GM12891 (cell line): ENCODE data around the gene GPR55.
A peak's percentile ranks its signal among the peaks of the same experiment; 100 is the strongest.

Experiments used
- DNase-seq: peaks from one replicate; pipeline ENCODE4 v3.0.0; 2011; ENCODE audit warnings: low spot score; ENCODE audit not compliant: insufficient read length
- FAIRE-seq: peaks from 2 replicates; lab custom pipeline; 2011; peaks lifted over from hg19 to GRCh38; lab: Jason Lieb, UNC
- PAX5 ChIP-seq: IDR thresholded peaks from 2 replicates; pipeline ENCODE4 v1.6.1; 2011; ENCODE audit warnings: low read length, moderate library complexity, mild to moderate bottlenecking; ENCODE audit not compliant: insufficient read depth, severe bottlenecking
- POLR2A ChIP-seq: IDR thresholded peaks from 2 replicates; pipeline ENCODE4 v1.6.1; 2011; ENCODE audit warnings: low read depth, low read length, control low read depth
- POLR2AphosphoS5 ChIP-seq: IDR thresholded peaks from 2 replicates; pipeline ENCODE4 v1.6.1; 2011; ENCODE audit warnings: low read depth, low read length, control low read depth
- POU2F2 ChIP-seq: IDR thresholded peaks from 2 replicates; pipeline ENCODE4 v1.6.1; 2011; ENCODE audit warnings: low read depth, mild to moderate bottlenecking, control low read depth, low read length, moderate library complexity
- SPI1 ChIP-seq: IDR thresholded peaks from 2 replicates; pipeline ENCODE4 v1.6.1; 2011; ENCODE audit warnings: low read depth, low read length, control low read depth
- TAF1 ChIP-seq: IDR thresholded peaks from 2 replicates; pipeline ENCODE4 v1.6.1; 2011; ENCODE audit warnings: low read depth, low read length, control low read depth

Gene GPR55

DNA sequence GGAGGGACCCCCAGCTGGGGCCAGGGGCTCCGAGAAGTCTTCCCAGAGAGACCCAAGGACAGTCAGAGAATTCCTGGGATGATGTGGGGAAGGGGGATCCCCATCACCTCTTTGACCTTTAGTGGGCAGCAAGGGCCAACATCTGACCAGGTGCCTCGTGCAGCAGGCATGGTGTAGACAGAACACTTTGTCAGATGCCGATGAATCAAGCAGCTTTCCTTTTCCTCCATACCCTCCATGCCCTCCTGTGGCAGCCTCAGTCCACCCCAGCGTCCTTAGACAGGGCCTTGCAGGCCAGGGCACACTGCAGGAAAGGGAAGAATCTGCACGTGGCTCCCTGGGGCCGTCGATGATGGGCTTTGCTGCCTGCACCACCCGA is 26.3 kb downstream of the GPR55 start:
- TF ChIP-seq PAX5 (no peak), POLR2A (no peak), SPI1 (no peak), TAF1 (no peak), POLR2AphosphoS5 (no peak), POU2F2 (no peak)
- FAIRE-seq (peak; percentile 45), DNase-seq (no peak)

DNA sequence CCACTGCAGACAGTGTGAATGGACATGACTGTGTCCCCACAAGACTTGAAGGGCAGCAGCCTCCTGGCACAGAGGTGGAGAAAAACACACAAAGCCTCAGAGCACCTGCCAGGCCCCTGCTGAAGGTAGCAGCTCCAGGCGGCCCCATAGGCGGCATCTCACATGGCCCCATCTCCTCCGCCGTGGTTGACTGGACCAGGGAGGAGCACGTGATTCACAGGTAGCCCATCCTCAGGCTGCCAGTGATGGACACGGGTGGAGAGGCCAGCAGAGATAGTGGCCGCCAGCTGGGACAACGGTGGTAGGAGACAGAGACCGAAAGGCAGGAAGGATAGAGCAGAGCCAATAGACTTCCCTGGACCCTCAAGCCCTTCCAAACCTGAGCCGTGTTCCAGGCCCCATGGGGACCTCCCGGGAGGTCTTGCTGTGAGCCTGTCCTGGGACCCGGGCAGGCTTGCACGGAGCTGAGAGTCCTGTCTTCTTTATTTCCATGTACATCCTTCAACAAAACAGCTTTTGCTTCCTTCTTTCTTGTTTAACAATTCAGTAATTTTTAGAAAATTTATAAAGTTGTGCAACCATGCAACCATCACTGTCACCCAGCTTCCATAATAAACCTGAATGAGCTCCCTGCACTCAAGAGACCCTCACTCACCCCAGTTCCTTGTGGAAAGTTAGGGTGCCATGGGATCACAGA is 26.9 kb downstream of the GPR55 start:
- no peak for FAIRE-seq
- no peak for TF ChIP-seq TAF1
- no peak for TF ChIP-seq POLR2AphosphoS5
- no peak for TF ChIP-seq POU2F2
- DNase-seq: no peak

DNA sequence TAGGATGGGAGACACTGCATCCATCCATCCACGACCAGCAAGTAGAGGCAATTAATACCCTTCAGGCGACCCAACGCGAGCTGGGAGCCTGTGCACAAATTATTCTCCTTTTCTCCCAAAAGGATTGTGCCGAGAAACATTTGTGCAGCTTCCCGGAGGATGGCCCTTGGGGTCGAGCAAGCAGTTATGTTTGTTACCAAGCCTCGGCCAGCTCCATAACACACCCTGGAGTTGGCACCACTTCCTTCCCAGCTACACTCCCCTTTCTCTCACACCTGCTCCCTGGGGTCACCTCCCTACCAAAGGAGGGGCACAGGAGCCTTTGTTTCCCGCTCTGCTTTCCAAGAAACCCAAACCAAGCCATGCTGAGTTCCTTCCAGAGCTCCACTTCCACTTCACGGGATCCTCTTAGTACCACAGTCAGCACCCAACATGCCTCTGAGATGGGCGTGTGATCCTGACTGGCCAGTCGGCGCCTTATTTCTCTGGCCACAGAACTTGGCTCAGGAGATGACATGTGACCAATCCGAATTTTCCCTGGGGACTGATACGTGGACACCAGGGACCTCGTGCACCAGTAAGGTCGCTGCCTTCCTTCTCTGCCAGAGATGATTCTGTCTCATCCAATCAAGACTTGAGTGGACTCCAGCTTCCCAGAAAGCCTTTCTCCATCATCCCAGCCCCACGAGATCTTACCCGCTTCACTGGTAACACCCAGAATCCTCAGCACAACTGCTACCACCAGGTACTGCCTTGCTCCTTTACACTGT is 28.5 kb downstream of the GPR55 start:
- TF ChIP-seq POU2F2 (no peak), TAF1 (no peak), POLR2AphosphoS5 (no peak), SPI1 (no peak), PAX5 (no peak), POLR2A (no peak)
- peak; percentile 54 for FAIRE-seq
- DNase-seq: no peak

DNA sequence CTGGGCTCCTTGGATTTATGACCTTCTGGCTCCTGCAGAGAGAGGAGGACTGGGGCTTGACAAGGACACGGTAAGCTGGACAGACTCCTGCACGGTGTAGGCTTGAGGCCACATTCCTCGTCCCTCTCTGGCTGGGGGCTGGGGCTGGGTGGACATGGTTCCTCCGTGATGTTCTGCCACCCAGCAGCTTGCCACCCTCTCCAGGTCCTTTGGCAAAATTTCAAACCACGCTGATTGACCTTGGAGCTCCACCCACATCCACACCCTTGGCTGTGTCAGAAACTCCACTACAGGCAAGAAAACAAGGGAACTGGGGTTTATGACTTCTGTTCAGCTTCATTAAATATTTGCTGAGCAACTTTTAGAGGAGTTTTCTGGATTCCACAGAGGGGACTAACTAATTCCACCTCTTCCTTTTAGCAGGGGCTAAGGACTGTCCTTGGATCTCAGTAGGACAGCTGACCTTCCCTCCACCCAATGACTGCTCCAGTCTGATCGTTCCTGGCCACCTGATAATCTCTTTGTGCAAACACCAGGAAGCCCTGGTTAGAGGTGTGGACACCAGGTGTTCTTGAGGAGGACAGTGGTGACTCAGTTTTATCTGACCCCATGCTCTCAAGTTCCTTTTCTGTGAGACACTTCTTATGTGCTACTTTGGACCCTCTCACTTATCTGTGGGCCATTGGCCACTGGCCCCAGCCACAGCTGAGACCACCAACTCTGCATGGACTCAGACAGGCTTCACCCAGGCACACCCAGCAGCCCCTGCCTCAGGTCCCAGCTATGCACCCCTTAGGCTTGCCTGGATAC is 29.3 kb downstream of the GPR55 start:
- no peak for TF ChIP-seq TAF1
- TF ChIP-seq PAX5: no peak
- no peak for TF ChIP-seq SPI1
- TF ChIP-seq POLR2A: no peak
- DNase-seq (no peak), FAIRE-seq (peak; percentile 60)

DNA sequence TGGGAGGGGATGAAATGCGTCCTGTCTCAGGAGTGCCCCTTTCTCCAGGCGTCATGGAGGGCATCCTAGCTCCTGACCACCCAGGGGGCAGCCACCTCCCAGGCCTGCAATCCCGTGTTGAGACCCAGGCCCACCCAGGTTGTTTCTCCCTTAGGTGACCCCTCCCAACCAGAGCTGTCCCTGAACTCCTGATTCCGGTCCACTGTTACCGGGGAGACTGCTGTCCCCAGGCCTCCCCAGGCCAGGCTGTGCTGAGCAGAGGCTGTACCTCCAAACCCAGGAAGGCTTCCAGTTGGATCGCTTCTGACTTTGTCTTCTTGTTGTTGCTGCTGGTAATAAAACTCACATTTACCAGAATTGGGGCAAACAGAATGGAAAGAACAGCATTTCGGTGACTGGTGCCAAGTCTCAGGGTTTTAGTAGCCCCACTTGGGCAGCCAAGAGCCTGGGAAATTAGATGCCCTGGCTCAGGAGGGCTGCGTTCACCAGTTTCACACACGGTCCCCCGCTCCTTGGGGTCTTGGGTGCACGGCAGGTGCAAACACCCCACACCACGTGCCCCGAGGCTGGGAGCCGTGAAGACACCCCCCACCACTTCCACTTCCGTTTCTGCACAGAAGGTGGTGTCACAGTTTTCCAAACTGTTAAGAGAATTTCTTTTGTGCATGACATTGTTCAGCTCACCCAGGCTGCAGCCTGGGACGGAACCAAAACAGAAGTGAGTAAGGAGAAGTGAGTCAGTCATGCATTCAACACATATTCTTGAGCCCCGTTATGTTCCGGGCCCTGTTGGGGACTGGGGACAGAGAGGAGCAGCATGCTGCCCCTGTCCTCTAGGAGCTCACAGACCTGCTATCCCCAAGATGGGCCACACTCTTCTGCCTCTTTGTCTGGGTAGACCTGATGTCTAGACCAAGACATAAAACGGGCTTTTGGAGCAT is 30.9 kb downstream of the GPR55 start:
- DNase-seq (no peak), FAIRE-seq (peak; percentile 97)
- TF ChIP-seq SPI1: peak; percentile 83
- TF ChIP-seq TAF1: no peak

DNA sequence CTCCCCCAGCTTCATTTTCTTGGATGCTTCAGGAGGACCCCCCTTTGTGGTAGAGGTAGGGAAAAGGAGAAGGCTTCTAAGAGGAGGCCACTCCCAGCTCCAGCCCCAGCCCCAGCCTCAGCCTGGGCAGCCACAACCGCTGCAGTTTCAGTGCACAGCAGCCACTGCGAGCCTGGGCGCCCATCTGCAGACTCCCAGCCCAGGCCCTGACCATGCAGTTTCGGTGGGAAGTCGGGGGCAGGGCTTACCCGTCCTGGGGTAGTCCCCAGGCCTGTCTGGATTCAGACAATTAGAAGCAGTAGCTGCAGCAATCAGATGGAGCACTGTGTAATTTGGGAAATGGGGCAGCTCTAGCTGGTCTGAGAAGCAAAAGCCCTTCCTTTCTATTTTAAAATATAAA is 31.7 kb downstream of the GPR55 start:
- TF ChIP-seq SPI1 (no peak), TAF1 (no peak)
- FAIRE-seq (peak; percentile 78), DNase-seq (no peak)

DNA sequence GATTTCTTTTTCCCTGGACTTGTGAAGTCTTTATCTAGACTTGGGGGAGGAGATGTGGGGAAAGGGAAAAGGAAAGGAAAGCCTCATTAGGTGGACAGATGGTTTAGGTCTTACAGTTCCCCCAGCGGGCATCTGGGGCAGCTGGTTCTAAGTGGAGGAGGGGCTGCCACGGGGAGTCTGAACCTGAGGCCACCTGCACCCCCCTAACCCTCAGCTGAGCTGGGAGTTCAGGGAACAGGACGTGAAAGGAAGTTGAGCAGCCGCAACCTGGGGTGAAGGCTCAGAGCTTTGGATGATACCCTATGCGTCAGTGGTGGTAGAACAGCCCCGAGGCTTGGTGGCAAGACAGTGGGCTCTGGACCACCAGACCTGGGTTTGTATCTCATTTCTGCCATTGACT is 33.5 kb downstream of the GPR55 start:
- no peak for FAIRE-seq
- no peak for TF ChIP-seq PAX5
- no peak for TF ChIP-seq POU2F2
- no peak for TF ChIP-seq SPI1
- TF ChIP-seq POLR2AphosphoS5: no peak
- TF ChIP-seq TAF1: no peak
- TF ChIP-seq POLR2A: no peak
- no peak for DNase-seq

DNA sequence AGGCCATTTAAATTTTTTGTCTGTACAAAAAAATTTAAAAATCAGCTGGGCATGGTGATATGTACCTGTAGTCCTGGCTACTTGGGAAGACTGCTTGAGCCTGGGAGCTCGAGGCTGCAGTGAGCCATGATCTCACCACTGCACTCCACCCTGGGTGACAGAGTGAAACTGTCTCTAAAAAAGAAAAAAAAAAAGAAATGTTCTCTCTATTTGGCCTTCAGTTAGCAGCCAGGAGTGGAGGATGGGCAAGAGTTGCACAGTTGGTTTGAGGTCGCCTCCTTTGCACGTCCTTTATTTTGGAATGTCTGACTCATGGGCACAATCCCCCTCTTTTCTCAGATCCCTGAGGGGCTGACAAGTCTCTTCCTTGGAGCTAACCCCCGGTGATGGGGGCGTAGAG is 34.0 kb downstream of the GPR55 start:
- no peak for TF ChIP-seq SPI1
- TF ChIP-seq POU2F2: no peak
- FAIRE-seq: peak; percentile 50
- no peak for DNase-seq

DNA sequence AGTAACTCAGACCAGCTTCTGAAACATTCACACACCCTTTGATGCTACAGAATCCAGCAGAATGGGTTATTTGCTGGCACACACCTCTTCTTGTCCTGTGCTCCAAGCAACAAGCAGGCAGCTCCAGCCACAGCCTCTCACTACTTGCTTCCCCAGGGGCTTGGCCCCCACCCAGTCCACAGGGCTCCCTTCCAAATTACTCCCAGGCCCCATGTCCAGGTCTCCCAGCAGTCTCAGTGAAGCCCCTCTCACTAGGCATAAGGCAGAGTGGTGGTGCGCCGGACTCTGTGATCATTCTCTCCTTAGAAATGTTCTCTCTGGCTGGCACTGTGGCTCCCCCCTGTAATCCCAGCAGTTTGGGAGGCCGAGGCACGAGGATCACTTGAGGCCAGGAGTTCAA is 34.4 kb downstream of the GPR55 start:
- TF ChIP-seq SPI1 (no peak), POU2F2 (no peak), POLR2AphosphoS5 (no peak), TAF1 (no peak), PAX5 (no peak), POLR2A (no peak)
- no peak for DNase-seq
- no peak for FAIRE-seq
